ENCODE data around the gene GABRE.

DNA sequence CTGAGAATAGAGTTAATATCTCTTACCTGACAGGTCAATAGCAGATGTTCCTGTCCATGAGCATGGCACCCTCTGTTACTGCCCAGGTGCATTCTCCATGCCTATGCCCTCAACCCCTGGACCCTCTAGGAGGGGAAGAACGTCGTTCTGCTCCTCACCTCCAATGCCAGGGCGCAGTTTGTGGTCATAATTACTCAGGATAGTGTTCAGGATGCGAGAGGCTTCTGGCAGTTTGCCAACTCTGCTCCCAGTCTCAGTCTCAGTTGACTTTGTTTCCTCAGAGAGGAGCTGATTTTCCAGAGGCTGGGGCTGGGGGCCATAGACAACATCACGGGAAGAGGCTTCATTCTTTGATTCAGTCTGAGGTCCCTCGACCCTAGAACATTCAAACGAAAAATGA is 4.4 kb downstream of the GABRE start:
- TF ChIP-seq, protein P1, sequence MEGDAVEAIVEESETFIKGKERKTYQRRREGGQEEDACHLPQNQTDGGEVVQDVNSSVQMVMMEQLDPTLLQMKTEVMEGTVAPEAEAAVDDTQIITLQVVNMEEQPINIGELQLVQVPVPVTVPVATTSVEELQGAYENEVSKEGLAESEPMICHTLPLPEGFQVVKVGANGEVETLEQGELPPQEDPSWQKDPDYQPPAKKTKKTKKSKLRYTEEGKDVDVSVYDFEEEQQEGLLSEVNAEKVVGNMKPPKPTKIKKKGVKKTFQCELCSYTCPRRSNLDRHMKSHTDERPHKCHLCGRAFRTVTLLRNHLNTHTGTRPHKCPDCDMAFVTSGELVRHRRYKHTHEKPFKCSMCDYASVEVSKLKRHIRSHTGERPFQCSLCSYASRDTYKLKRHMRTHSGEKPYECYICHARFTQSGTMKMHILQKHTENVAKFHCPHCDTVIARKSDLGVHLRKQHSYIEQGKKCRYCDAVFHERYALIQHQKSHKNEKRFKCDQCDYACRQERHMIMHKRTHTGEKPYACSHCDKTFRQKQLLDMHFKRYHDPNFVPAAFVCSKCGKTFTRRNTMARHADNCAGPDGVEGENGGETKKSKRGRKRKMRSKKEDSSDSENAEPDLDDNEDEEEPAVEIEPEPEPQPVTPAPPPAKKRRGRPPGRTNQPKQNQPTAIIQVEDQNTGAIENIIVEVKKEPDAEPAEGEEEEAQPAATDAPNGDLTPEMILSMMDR (IDR thresholded peaks at IDR 0.05): no peak
- TF ChIP-seq EP300 (IDR thresholded peaks at IDR 0.05): no peak
- no peak for TF ChIP-seq POLR2AphosphoS5 (IDR thresholded peaks at IDR 0.05)
- no peak for TF ChIP-seq POLR2A (IDR thresholded peaks at IDR 0.05)
